ENCODE results near the gene C2CD4C. TPM values are rescaled to one million over a fixed set of nuclear protein-coding genes. Genes with fewer than 3 reads are reported as not detected.

C2CD4C gene, protein sequence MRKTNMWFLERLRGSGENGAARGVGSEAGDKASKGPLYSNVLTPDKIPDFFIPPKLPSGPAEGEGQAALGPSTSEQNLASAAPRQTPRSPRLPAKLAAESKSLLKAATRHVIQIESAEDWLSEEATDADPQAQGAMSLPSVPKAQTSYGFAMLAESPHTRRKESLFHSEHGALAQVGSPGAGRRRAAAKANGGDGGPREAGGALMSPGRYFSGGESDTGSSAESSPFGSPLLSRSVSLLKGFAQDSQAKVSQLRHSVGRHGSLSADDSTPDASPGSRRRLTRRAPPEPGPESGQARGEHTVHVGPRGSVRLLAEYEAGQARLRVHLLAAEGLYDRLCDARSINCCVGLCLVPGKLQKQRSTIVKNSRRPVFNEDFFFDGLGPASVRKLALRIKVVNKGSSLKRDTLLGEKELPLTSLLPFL
- 5.6 and 6.7 TPM in 2 replicates for total RNA-seq
- long read RNA-seq: 0 reads

DNA sequence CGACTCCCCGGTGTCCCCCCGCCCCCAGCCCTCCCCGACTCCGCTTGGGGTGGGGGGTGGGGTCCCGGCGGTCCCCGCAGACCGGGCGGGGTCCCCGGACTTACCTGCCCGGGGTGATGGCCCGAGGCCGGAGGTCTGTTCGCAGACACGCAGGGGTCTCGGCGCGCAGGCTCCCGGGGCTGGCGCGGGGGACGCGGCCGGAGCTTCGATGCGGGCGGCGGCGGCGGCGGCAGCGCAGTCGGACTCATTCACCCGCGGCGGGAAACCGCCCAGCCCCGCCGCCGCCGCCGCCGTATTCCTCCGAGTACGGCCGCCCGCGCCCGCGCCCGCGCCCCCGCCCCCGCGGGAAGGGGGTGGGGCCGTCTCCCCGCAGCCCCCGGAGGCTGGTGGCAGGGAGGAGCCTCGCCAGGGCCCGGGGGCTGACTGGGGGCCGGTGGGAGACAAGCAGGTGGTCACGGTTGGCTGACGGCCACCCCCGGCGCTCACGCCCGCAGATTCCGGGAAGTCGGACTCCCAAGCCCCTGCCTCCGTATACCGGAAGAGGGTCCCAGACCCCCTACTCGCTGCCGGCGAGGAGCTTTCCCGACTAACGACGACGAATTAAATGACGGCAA is at the start of gene C2CD4C:
Gene C2CD4C (minus strand): TSS at position 246 of the 614 bp plus-strand sequence. CDS start 786 bp downstream, outside the sequence.
- H3K9me3 Mint-ChIP-seq: no peaks in the 10 kb centered on the region
- peak within 1 kb of the TSS; percentile 91 for H3K4me3 Mint-ChIP-seq
- peaks cover 11% of the 10 kb centered on the region for H3K4me1 Mint-ChIP-seq
- TF ChIP-seq, protein P1, sequence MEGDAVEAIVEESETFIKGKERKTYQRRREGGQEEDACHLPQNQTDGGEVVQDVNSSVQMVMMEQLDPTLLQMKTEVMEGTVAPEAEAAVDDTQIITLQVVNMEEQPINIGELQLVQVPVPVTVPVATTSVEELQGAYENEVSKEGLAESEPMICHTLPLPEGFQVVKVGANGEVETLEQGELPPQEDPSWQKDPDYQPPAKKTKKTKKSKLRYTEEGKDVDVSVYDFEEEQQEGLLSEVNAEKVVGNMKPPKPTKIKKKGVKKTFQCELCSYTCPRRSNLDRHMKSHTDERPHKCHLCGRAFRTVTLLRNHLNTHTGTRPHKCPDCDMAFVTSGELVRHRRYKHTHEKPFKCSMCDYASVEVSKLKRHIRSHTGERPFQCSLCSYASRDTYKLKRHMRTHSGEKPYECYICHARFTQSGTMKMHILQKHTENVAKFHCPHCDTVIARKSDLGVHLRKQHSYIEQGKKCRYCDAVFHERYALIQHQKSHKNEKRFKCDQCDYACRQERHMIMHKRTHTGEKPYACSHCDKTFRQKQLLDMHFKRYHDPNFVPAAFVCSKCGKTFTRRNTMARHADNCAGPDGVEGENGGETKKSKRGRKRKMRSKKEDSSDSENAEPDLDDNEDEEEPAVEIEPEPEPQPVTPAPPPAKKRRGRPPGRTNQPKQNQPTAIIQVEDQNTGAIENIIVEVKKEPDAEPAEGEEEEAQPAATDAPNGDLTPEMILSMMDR (conservative IDR thresholded peaks at IDR 0.05): no peak
- no peak within 1 kb of the TSS for H3K27ac Mint-ChIP-seq (ENCODE audit: unreplicated experiment)
- DNase-seq (ENCODE audit: low read depth, low spot score): no peak
- peaks cover 23% of the 10 kb centered on the region for H3K27me3 Mint-ChIP-seq (ENCODE audit: low read depth)
- no peaks in the 10 kb centered on the region for H3K36me3 Mint-ChIP-seq (ENCODE audit: low read depth)

DNA sequence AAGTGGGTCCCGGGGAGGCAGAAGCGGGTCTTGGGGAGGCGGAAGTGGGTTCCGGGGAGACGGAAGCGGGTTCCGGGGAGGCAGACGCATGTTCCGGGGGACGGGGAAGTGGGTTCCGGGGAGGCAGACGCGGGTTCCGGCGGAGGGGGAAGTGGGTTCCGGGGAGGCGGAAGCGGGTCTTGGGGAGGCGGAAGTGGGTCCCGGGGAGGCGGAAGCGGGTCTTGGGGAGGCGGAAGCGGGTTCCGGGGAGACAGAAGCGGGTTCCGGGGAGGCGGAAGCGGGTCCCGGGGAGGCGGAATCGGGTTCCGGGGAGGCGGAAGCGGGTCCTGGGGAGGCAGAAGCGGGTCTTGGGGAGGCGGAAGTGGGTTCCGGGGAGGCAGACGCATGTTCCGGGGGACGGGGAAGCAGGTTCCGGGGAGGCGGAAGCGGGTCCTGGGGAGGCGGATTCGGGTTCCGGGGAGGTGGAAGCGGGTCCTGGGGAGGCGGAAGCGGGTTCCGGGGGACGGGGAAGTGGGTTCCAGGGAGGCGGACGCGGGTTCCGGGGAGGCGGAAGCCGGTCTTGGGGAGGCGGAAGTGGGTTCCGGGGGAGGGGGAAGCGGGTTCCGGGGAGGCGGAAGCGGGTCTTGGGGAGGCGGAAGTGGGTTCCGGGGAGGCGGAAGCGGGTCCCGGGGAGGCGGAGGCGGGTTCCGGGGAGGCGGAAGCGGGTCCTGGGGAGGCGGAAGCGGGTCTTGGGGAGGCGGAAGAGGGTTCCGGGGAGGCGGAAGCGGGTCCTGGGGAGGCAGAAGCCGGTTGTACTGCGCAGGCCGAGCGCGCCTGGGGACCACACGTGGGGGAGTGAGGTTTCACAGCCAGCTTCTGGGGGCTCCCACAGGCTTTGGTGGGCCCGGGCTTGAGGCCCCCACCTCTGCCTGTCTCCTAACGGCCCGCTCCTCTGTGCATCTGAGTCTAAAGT is 49.4 kb upstream of the C2CD4C start:
- no peak for DNase-seq (ENCODE audit: low read depth, low spot score)
- Mint-ChIP-seq H3K27me3 (ENCODE audit: low read depth) (peaks cover 19% of the 10 kb centered on the region), H3K4me1 (peaks cover 10% of the 10 kb centered on the region), H3K27ac (ENCODE audit: unreplicated experiment) (no peak overlapping the region), H3K9me3 (no peaks in the 10 kb centered on the region), H3K36me3 (ENCODE audit: low read depth) (no peaks in the 10 kb centered on the region), H3K4me3 (no peak overlapping the region)
- TF ChIP-seq, protein P1 (conservative IDR thresholded peaks at IDR 0.05): no peak

DNA sequence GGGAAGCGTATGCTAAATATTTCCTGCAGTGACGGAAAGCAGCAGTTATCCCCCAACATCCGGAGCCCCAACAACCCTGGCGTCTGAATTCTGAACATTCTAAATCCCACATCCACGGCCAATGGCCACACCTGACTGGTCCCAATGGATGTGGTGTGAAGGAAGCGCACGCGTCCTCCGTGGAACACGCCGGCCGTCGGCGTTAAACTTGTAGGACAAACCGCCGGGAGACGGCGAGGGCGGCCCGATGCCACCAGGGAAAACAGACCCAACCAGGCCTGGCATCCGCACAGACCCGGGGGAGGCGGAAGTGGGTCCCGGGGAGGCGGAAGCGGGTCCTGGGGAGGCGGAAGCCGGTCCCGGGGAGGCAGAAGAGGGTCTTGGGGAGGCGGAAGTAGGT is 48.7 kb upstream of the C2CD4C start:
- H3K4me3 Mint-ChIP-seq: peak overlapping the region; percentile 49

DNA sequence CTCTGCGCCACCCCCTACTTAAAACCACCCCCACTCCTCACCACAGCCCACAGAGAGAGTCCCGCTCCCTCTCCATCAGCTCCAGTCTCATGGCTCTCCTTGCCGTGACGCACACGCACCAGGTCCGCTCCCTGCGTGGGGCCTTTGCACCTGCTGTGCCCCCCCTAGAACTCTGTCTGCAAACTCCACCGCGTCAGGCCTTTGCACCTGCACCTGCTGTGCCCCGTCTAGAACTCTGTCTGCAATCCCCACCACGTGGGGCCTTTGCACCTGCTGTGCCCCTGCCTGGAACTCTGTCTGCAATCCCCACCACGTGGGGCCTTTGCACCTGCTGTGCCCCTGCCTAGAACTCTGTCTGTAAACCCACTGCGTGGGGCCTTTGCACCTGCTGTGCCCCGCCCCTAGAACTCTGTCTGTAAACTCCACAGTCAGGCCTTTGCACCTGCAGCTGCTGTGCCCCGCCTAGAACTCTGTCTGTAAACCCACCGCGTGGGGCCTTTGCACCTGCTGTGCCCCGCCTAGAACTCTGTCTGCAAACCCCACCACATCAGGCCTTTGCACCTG is 47.7 kb upstream of the C2CD4C start:
- H3K9me3 Mint-ChIP-seq: no peaks in the 10 kb centered on the region

More for the DNA sequence above, 48.7 kb upstream of the C2CD4C start:
- Mint-ChIP-seq H3K27ac (ENCODE audit: unreplicated experiment) (no peak overlapping the region), H3K27me3 (ENCODE audit: low read depth) (peaks cover 17% of the 10 kb centered on the region), H3K36me3 (ENCODE audit: low read depth) (no peaks in the 10 kb centered on the region), H3K4me1 (peaks cover 10% of the 10 kb centered on the region), H3K9me3 (no peaks in the 10 kb centered on the region)
- TF ChIP-seq, protein P1 (conservative IDR thresholded peaks at IDR 0.05): no peak
- no peak for DNase-seq (ENCODE audit: low read depth, low spot score)

More for the DNA sequence above, 47.7 kb upstream of the C2CD4C start:
- DNase-seq (ENCODE audit: low read depth, low spot score): no peak
- peaks cover 8% of the 10 kb centered on the region for H3K27me3 Mint-ChIP-seq (ENCODE audit: low read depth)
- TF ChIP-seq, protein P1 (conservative IDR thresholded peaks at IDR 0.05): no peak
- H3K4me3 Mint-ChIP-seq: no peak overlapping the region
- no peak overlapping the region for H3K27ac Mint-ChIP-seq (ENCODE audit: unreplicated experiment)
- H3K36me3 Mint-ChIP-seq (ENCODE audit: low read depth): peaks cover 3% of the 10 kb centered on the region
- peaks cover 10% of the 10 kb centered on the region for H3K4me1 Mint-ChIP-seq
